Right lung (tissue), 10 donors: Measurements from ENCODE around the gene COL25A1. TPM values are rescaled to one million over a fixed set of nuclear protein-coding genes. Genes with fewer than 3 reads are reported as not detected.

Experiments used
- DNase-seq, 2 donors: peaks; one replicate each; pipeline ENCODE4 v3.0.0-alpha.2; 2013
- long read RNA-seq, 8 donors: transcript quantifications; one replicate each; lab custom pipeline, GENCODE V29; 2026
- polyA plus RNA-seq, 5 donors: library from polyadenylated mRNA; unstranded; fragments of 120-200 nt; gene quantifications; one replicate each; pipeline versions ENCODE4 v1.2.1 to v1.2.3, GENCODE V29; 2013; ENCODE audit warnings: inconsistent platforms in 1 of 5, low replicate concordance in 1 of 5; ENCODE audit not compliant: insufficient read length in 5 of 5, insufficient read depth in 1 of 5

The COL25A1 gene
- 1 to 10 TPM; 1.3 to 2.6 (median 1.6) TPM for polyA plus RNA-seq
- long read RNA-seq, donor 1: 0 reads
- long read RNA-seq, donor 2: 0 reads
- long read RNA-seq, donor 3: 0 reads
- long read RNA-seq, donor 4: 0 reads
- long read RNA-seq, donor 5: 0 reads
- long read RNA-seq, donor 6: 0 reads
- long read RNA-seq, donor 7: 0 reads
- long read RNA-seq, donor 8: 0 reads

DNA sequence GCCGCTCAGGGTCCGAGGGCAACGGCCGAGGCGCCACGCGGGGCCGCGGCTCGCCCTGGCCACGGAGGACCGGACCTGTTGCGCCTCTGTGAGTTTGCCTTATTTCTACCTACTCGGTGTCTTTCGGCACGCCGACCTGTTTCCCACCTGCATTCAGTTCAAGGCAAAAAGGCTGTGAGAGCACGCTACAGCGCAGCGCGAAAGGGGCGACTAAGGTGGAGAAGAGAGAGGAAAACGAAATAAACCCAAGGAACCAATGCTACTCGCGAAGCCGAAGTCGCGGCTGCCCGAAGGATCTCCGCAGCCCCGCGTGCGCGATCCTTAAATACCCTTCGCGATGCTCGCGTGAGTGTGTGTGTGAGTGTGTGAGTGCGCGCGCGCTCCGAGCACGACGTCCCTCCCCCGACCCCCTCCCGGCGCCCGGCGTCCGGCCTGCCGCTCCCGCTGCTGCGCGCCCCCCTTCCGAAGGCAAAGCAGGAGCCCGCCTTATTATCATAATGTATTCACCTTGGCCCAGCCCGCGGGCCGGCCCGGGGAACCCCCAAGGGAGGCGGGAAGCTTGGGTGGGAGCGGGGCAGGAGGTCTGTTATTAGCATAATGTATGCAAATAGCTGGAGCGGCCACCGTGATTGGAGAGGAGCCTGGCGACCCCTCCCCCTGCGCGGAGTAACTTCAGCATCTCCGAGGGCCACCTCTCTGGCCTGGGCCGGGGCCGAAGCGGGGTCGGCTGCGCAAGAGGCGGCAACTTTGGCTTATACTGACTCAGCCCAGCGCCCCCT lies at the start of gene COL25A1:
TSS of gene COL25A1 (minus strand) at position 298 of the 779 bp plus-strand sequence.
- peak; percentile 61 to 68 for DNase-seq

DNA sequence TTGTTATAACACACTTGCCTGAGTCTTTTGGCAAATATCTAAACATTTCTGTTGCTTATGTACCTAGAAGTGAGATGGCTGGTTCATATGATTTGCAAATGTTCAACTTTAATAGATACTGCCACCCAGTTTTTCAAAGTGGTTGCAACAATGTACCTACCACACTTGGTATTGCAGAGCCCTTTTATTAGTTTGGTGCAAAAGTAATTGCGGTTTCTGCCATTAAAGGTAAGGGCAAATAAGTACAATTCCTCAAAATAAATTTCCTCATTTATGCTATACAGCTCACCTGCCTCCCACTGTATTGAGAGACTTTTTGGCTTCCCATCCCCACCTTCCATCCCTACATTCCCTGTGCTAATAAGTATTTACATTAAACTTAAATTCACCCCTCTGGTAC lies 47.7 kb upstream of the COL25A1 start:
- no peak for DNase-seq

DNA sequence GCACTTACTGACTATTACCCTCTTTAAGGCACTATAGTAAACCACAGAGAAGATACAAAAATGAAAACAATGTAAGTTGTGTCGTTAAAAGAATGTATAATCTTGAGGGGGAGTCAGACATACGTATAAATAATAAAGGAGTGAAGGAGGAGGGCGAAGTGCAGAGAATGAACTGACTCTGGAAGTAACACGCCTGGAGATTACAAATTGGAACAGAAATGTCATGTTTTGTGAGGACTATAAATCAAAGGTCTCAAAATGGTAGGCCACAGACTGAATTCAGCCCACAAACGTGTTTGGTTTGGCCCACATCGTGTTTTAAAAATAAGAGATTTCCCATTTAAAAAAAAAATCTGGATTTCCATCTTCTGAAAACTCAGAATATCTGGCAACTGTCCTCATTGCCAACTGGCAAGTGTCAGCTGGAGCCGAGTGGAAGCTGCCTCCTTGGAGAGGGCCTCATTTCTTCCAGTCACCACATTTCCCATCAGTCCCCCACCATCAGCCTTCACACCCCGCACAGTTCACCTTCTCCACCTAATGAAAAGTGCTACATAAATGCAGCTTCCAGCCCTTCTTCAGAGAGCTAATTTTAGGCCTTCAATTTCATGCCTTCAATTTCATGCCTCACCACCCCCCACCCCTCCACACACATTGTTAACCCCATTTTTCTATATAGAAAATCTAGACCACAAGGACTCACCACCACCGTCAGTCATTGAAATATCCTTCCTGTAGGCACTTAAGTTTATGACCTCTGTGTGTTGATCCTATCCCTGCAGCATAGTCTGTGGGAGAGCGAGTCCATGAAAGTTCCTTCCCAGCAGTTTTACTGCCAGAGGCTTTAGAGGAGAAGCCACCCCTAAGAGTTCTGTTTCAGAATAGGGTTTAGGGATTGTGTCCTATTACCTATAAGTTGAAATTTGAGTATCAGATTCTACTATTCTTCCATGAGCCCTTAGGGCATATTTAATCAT lies 32.0 kb upstream of the COL25A1 start:
- DNase-seq: no peak

DNA sequence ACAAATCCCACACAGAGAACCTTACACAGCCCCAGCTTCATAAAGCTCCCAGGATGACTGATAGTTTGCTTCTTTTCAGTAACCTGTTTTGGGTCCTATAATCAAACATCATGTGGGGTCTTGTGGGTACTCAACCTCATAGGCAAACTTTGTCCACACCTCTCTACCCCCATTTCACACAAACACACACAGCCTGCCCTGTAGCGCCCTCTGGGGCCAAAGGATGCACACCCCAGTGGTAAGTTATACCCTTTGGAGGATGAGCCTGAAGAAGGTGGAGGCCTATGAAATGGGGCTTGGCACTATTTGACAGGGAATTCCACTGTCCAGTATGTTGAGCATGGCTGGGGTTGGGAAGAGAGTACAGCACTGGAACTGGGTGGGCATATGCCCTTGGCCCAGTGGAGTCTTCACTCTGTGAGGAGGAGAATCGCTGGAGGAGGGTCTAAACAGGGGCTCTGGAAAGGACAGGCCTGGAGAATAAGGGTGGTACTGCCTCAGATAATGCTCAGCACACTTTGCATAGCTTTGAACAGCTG lies 30.5 kb upstream of the COL25A1 start:
- no peak for DNase-seq

DNA sequence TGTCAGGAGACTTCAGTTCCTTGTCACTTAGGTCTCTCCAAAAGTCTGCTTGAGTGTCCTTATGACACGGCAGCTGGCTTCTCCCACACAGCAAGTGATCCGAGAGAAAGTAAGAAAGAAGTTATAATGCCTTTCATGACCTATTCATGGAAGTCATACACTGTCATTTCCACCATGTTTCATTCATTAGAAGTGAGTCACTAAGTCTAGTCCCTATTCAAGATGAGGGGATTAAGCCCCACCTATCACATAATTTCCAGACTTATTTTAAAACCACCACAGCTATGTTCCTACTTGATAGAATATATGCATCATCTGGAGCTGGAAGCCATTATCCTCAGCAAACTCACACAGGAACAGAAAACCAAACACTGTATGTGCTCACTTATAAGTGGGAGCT lies 25.2 kb upstream of the COL25A1 start:
- DNase-seq: no peak

DNA sequence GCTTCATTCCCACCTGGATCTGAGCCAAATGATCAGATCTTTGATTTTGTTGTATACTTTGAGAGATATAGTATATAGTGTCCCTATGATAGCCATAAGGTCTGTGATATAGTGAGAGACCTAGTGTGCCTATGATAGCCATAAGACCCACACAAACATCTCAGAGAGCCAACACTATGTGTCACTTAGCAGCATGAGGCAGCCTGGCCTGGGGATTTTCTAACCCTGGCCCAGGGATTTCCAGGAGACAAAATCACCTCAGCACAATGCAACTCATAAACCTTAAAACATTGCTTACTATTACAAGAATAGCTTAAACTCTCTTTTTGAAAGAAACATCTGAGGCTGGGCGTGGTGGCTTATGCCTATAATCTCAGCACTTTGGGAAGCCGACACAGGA lies 23.2 kb upstream of the COL25A1 start:
- DNase-seq: no peak

DNA sequence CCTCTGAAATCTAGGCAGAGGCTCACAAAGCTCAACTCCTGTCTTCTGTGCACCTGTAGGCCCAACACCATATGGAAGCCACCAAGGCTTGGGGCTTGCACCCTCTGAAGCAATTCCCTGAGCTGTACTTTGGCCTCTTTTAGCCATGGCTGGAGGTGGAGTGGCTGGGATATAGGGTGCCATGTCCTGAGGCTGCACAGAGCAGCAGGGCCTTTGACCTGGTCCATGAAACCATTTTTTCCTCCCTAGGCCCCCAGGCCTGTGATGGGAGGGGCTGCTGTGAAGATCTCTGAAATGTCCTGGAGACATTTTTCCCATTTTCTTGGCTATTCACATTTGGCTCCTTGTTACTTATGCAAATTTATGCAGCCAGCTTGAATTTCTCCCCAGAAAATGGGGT lies 20.9 kb upstream of the COL25A1 start:
- no peak for DNase-seq

DNA sequence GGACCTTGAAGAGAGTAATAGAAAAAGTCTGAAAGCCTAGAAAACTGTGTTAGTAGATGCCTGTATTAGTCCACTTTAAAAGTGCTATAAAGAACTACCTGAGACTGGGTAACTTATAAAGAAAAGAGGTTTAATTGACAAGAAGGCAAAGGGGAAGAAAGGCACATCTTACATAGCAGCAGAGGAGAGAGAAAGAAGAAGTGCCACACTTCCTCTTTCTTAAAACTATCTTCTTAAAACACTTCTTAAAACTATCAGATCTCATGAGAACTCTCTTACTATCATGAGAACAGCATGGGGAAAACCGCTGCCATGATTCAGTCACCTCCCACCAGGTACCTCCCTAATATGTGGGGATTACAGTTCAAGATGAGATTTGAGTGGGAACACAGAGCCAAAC lies 18.8 kb upstream of the COL25A1 start:
- DNase-seq: no peak

DNA sequence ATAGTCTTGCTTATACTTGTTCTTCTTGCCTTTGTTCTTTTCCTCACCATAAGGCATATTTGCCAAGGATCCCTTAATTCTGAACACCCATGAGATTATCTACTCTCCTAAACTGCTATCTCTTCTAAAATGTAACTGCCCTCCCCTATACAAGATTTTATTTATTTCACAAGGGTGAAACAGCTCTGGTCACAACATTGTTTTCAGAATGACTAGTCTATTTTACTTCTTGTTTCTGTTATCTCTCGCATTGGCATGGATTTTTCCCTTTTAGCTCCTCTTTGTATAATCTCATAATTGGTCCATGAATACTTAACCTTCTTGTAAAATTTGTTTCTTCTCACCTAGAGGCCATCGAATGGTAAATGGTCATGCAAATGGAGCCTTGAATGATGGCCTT lies 17.2 kb upstream of the COL25A1 start:
- no peak for DNase-seq

DNA sequence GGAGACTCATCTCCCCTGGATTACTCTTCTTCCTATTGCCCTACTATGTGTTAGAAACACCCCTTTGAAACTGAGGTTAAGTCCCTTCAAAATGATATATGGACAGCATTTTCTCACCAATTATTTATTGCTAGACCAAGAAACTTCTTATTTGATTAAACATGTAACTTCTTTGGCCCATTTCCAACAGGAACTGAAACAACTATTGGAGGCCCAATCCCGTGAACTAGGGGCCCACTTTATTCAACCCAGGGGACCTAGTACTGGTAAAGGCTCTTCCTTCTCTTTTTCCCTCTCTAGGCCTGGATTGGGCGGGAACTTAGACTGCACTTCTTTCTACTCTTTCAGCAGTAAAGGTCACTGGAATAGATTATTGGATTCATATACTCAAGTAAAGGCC lies 16.7 kb upstream of the COL25A1 start:
- DNase-seq: no peak

DNA sequence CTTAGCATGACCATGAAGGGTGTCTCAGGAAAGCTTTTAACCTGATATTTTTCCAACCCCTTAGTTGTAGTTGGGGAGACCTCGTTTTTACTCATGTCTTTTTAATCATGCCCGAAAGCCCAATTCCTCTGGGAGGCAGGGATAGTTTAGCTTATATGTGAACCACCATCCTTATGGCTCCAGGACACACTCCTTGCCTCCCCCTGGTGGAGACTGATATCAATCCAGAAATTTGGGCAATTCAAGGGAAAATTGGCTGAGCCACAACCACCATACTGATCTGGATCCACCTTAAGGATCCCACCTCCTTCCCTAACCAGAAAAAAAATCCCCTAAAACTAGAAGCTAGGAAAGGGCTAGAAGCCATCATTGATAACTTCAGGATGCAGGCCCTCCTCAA lies 13.4 kb upstream of the COL25A1 start:
- DNase-seq: no peak

DNA sequence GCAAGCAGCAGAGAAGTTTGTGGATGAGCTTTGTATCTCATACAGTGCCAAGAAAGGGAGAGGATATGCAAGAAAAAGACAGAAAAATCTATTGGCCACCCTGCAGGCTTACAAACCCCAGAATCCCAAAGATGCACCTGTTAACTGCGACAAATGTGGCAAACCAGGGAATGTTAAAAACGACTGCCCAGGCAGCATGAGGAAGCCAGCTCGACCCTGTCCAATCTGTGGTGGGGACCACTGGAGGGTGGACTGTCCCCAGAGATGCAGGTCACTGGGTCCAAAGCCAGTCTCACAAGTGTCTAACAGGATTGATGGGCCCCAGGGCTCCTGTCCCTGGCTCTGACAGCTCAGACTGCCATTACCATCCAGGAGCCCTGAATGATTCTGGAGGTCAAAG lies 12.9 kb upstream of the COL25A1 start:
- DNase-seq: no peak

DNA sequence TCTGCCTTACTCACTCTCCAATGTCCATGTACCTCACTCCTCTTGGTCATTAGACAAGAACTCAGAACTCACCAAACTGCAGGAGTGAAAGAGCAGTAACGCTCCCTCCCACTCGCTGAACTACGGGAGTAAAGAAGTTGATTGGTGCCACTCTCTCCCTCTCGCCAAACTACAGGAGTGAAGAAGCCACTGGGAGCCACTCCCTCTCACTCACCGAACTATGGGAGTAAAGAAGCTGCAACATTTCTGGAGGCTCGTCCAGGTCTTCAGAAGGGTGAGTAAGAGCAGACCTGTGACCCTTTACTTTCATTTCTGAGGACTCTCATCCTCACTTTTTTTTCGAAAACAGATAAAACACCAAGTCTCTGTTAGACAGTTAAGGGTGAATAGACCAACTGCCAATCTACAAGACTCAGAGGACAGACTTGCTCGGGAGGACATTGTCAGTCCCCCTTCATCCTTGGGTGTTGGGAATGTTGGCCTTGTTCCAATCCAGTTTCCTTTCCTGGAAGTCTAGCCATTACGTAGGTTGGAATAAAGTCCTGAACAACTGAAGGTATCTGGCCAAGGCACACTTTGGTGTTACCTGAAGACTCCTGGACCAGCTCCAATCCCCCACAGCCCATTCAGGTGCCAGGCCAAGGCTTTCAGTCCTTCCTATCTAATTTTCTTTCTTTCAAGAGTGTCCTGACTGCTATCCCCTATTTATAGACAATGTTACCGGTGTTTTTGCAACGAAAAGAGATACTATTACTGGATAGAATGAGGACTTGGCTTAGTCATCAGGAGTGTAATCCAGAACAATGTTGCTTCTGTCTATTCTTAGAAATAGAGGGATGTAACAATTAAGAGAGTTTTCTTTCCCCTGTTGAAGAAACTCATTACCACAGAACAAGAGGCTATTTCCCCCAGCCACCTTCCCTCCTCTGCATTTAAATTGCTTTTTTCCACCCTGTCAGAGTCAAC lies 11.0 kb upstream of the COL25A1 start:
- no peak for DNase-seq

DNA sequence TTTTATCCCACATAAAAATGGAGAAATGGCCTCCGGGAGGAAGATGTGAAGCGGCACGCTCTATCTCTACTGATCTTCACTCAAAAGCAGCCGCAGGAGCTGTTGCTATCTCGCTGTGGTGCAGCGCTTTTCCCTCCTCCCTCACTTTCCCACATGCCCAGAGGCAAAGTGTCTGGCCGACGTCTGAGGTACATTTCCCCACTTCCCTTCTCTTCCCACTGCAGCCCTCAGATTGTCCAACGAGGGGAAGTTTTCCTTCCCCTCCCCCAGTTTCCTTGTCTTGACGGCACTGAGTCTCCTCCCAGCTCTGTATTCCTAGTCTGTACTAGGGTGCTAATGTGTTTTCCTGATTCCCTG lies 660 bp upstream of the COL25A1 start:
- peak in 1 of 2 donors; percentile 23 for DNase-seq

DNA sequence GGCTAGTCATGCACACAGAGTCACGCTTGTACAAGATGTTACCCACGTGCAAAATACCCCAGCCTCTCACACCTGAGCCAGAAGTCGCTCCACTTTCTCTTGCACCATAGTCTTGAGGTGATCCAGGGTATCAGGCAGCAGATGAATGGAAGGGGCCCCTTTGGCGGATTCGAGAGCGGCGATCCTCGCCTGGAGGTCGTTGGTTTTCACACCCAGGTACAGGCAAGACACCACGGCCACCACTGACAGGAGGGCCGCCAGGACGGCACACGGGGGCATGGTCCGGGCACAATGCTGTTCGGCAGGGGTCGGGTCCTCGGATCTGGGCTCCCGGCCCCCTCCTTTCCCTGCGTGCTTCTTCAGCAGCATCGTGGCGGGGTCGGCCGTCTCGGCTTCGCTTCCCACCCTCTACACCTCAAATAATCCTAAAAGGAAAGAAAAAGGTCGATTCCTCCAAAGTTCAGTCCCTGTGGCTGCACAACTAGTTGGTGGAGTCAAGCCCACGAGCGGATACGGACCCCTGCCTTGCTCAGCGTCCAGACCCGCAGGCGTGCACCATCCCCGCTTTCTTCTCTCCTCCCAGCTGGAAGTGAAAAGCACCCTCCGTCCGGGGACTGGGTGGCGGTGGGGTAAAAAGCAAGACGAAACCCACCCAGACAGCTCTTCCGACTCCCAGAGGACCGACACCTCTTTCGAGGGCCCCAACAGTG lies 652 bp downstream of the COL25A1 start:
- peak in 1 of 2 donors; percentile 7 for DNase-seq

DNA sequence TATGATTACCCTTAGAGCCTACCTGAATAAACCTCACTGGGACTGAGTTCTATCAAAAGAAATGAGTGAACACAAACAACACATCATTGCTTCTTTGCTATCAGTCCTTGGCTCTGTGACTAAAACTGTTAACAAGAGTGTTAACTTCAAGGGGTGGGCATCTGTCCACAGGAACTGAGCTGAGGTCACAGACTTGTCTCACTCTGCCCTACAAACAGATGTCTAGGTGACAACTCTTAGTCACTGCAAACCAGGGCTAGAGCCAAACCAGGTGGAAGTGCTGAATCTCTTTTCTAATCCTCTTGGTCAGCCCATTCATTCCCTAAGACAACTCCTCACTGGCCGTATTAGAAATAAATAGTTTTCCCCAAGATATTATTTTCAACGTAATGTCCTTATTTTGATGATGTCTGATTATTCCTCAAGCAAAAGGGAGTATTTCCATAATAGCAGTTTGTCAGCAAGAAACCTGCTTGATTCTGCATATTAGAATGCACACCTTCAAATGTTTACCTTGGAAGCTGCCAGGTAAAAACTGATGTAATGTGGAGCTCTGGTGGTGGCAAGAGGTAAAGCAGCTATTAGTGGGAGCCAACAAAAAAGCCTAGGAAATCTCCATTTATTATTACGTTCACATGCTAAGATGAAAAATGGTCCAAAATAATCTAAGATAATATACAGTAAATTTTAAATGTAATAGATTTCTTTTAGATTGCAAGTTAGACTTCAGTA lies 4.0 kb downstream of the COL25A1 start:
- DNase-seq: no peak

DNA sequence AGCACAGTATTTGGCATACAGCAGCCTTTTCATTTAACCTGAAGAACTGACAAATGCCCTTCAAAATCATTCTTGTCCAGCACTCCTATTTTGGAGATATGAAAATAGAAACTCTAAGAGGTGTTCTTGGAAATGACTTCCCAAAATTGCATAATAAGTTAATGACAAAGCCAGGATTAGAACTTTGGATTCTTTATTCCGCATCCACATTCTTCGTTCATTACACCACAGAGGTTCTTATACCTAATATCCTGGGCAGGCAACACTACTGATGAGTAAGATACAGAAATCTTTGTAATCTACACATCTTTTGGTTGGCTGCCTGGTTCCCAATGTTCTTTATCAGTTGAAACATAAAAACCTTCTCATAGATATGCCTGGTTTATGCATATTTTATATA lies 5.9 kb downstream of the COL25A1 start:
- DNase-seq: no peak

DNA sequence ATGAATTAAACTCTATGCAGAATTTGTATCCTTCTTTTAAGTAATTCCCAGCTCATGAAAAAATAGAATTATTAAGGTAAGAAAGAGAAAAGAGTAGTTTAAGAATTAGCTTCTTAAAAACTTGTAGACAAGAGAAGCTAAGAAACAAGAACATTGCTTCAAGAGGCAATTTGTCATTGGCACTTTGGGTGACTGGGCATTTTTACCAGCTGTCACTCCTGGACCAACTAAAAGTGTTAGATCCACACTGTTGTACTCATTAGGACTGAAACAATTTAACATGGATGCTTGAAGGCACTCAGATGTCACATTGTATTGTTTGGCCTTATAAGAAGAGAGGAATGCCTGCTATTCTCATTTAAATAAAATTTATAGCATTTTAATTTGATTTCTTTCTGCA lies 7.4 kb downstream of the COL25A1 start:
- DNase-seq: no peak

DNA sequence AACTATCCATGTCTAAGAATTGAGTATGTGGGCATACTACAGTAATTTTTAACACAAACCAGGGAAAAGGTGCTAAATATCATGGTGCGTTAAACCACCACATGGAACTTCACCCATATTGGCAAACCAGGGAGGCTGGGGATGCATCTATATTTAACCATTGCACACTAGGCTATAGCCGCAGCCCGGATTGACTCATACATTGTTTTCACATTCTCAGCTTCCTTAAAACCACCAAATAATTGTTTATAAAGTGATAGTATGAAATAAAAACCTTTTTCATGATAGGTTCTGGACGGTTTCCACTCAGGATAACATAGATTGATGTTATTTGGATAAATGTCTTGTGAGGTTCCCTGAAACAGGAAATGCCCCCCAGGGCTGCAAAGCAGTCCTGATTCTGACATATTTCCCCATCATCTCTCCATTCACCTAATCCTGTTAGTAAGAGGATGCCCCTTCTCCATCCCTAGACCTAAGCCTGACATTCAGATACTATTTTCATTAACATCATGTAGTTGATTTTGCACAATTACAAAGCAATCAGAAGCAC lies 7.9 kb downstream of the COL25A1 start:
- DNase-seq: no peak
